ENCODE data around the gene COA1.
A peak's percentile ranks its signal among the peaks of the same experiment; 100 is the strongest.
"Not testable (repeated sequence)": the region's sequence is repeated elsewhere in the genome, so short reads cannot be mapped to it uniquely, and the experiment has no call there.

Gene COA1

GRCh38 chr7:43729214-43729923 lies at the start of gene COA1:
COA1 (minus strand) TSS chr7:43729523; CDS start chr7:43648614, 80,909 bp downstream.
- DNase-seq: peak; percentile 93

GRCh38 chr7:43778293-43779044 lies 49.1 kb upstream of the COA1 start:
- not testable (repeated sequence) for DNase-seq

- DNase-seq: not testable (repeated sequence)
These were observed 45.9 kb upstream of the COA1 start for GRCh38 chr7:43775255-43775654.

- not testable (repeated sequence) for DNase-seq
These were observed 43.9 kb upstream of the COA1 start for GRCh38 chr7:43773268-43773667.

GRCh38 chr7:43771573-43771972 lies 42.2 kb upstream of the COA1 start:
- no peak for DNase-seq

- DNase-seq: no peak
These were observed 41.8 kb upstream of the COA1 start for GRCh38 chr7:43771128-43771527.

- DNase-seq: no peak
These were observed 40.6 kb upstream of the COA1 start for GRCh38 chr7:43769791-43770465.

GRCh38 chr7:43769281-43769680 lies 40.0 kb upstream of the COA1 start:
- no peak for DNase-seq

GRCh38 chr7:43768887-43769272 lies 39.6 kb upstream of the COA1 start:
- no peak for DNase-seq

- DNase-seq: no peak
These were observed 39.0 kb upstream of the COA1 start for GRCh38 chr7:43768201-43768886.

GRCh38 chr7:43767311-43767710 lies 38.0 kb upstream of the COA1 start:
- no peak for DNase-seq

- no peak for DNase-seq
These were observed 37.2 kb upstream of the COA1 start for GRCh38 chr7:43766564-43766963.

GRCh38 chr7:43764807-43765491 lies 35.6 kb upstream of the COA1 start:
- DNase-seq: peak; percentile 58

GRCh38 chr7:43764039-43764761 lies 34.9 kb upstream of the COA1 start:
- DNase-seq: no peak

- DNase-seq: no peak
These were observed 33.9 kb upstream of the COA1 start for GRCh38 chr7:43763183-43763582.

- no peak for DNase-seq
These were observed 32.8 kb upstream of the COA1 start for GRCh38 chr7:43761938-43762692.

- DNase-seq: no peak
These were observed 32.1 kb upstream of the COA1 start for GRCh38 chr7:43761382-43761781.

GRCh38 chr7:43760861-43761260 lies 31.5 kb upstream of the COA1 start:
- DNase-seq: no peak

GRCh38 chr7:43758822-43759683 lies 29.7 kb upstream of the COA1 start:
- no peak for DNase-seq

Measured in NCI-H226 (cell line).